K562 (cell line): ENCODE results near the gene SAT2. TPM values are rescaled to one million over a fixed set of nuclear protein-coding genes. Genes with fewer than 3 reads are reported as not detected.

Experiments used
- BDP1 ChIP-seq: IDR thresholded peaks from 3 replicates; pipeline ENCODE4 v1.6.1; 2011; ENCODE audit not compliant: insufficient read length, insufficient read depth
- CXXC5 ChIP-seq: fragments of 250-450 bp; sonication (Bioruptor Pico); IDR thresholded peaks from 2 replicates; pipeline ENCODE4 v1.8.0; 2022; ENCODE audit warnings: inconsistent platforms, mild to moderate bottlenecking, moderate library complexity
- DLX4 ChIP-seq: fragments of 250-450 bp; sonication (Bioruptor Pico); IDR thresholded peaks from 2 replicates; pipeline ENCODE4 v1.6.1; 2021; ENCODE audit warnings: mild to moderate bottlenecking
- HNRNPK ChIP-seq: fragments of 200-400 bp; formaldehyde crosslinking; IDR thresholded peaks from one replicate; pipeline ENCODE4 v1.6.1; 2018; ENCODE audit warnings: mild to moderate bottlenecking, low read depth, low read length; ENCODE audit not compliant: poor library complexity, severe bottlenecking
- RFX5 ChIP-seq: IDR thresholded peaks from 2 replicates; pipeline ENCODE4 v1.6.1; 2011; ENCODE audit warnings: low read depth, mild to moderate bottlenecking, improper control_type of control experiment, low read length
- TSHZ1 ChIP-seq: fragments of 250-450 bp; sonication (Bioruptor Pico); IDR thresholded peaks from 2 replicates; pipeline ENCODE4 v1.4.0; 2020; ENCODE audit warnings: mild to moderate bottlenecking, moderate library complexity
- ZBTB40 ChIP-seq, 2 experiments: fragments of 450-650 bp in 1 of 2; sonication (generic) in 1 of 2; formaldehyde crosslinking in 1 of 2; IDR thresholded peaks; 2 replicates each; pipeline versions ENCODE4 v1.7.1 to v1.9.0; 2016 to 2022; ENCODE audit warnings: inconsistent platforms in 1 of 2, mild to moderate bottlenecking in 1 of 2, missing genetic modification reagents in 1 of 2
- ZNF639 ChIP-seq, 2 experiments: fragments of 200-800 bp in 1 of 2; sonication (Bioruptor generic) in 1 of 2; sonication (generic) in 1 of 2; formaldehyde crosslinking in 1 of 2; IDR thresholded peaks in 1 of 2; conservative IDR thresholded peaks in 1 of 2; 2 replicates each; pipeline versions ENCODE4 v1.5.0 to v1.6.1; 2016 to 2020; ENCODE audit warnings: missing compliant biosample characterization in 1 of 2, missing genetic modification characterization in 1 of 2, missing genetic modification reagents in 1 of 2
- polyA plus RNA-seq, 8 experiments: library from polyadenylated mRNA; depleted of rRNA in 4 of 8; stranded (reverse) in 5 of 8; unstranded in 3 of 8; fragments of >200 nt; fragmentation: Nextera tagmentation in 2 of 8; fragmentation: Illumina TruSeq in 1 of 8; extraction: Ambion mirVana in 2 of 8; extraction: Trizol in 1 of 8; gene quantifications; 2 replicates each; pipeline versions ENCODE4 v1.2.1 to v1.2.3, GENCODE V29; 2011 to 2014; ENCODE audit warnings: inconsistent platforms in 1 of 8, missing spikeins in 1 of 8
- total RNA-seq, 7 experiments: library from RNA; depleted of rRNA in 6 of 7; stranded (reverse); fragments of >200 nt in 6 of 7; fragmentation: Illumina TruSeq in 2 of 7; extraction: Trizol in 2 of 7; gene quantifications; 2 replicates each; pipeline versions ENCODE4 v1.2.1 to v1.2.3, GENCODE V29; 2011 to 2021; ENCODE audit warnings: low replicate concordance in 1 of 7

The SAT2 gene
- total and polyA plus RNA-seq, 9 of the 15 experiments (the other 6 are each of a cell fraction or from before 2014, with no cell fraction given), result 2.0 to 8.0 (median 5.3) TPM

GRCh38 chr17:7614425-7615264 is 13.0 kb downstream of the SAT2 start, which contains the start of gene FXR2 (continued):
- no peak for TF ChIP-seq TSHZ1
- peak in 1 of 2 experiments; percentile 58; a peak in 2 of 4 replicates for TF ChIP-seq ZNF639 (CRISPR knock-in tag; conservative IDR thresholded peaks at IDR 0.05 in 1 of 2, IDR thresholded peaks at IDR 0.05 in 1 of 2)
- TF ChIP-seq RFX5, result no peak
- TF ChIP-seq BDP1, result no peak
- TF ChIP-seq HNRNPK, result no peak
- TF ChIP-seq CXXC5, result peak; percentile 36
- no peak for TF ChIP-seq ZBTB40 (IDR thresholded peaks at IDR 0.05)
- no peak for TF ChIP-seq ZBTB40 (CRISPR knock-in tag; IDR thresholded peaks at IDR 0.05)
- no peak for TF ChIP-seq DLX4
